Posterior vena cava (tissue), 2 donors: ENCODE results near the gene KIF1A. TPM values are rescaled to one million over a fixed set of nuclear protein-coding genes. Genes with fewer than 3 reads are reported as not detected.
"Not testable (repeated sequence)": the region's sequence is repeated elsewhere in the genome, so short reads cannot be mapped to it uniquely, and the experiment has no call there.

Experiments
- DNase-seq: peaks from one replicate; pipeline ENCODE4 v3.0.0-alpha.2; 2020; ENCODE audit warnings: low spot score
- intact Hi-C, 2 donors: fragments of 100-400 bp; cut with DNase I; formaldehyde crosslinking; loops; one replicate each; pipeline versions ENCODE4 v1.14.1 to v1.14.2; 2022 to 2023
- total RNA-seq, 2 donors: library from RNA; stranded (reverse); fragmentation: NEBNext Ultra II Directional; extraction: Animal tissue kit (Norgen Biotek cat#: 25700); gene quantifications; one replicate each; pipeline ENCODE4 v1.2.1, GENCODE V29; 2021
- donor health status: DM: yes; HTN: yes; CAD: no.
- donor health status: DM: yes; HTN: yes; CAD: no.

Gene KIF1A
- total RNA-seq, 2 donors from 2014 or later = 0.37 to 0.57 TPM

DNA sequence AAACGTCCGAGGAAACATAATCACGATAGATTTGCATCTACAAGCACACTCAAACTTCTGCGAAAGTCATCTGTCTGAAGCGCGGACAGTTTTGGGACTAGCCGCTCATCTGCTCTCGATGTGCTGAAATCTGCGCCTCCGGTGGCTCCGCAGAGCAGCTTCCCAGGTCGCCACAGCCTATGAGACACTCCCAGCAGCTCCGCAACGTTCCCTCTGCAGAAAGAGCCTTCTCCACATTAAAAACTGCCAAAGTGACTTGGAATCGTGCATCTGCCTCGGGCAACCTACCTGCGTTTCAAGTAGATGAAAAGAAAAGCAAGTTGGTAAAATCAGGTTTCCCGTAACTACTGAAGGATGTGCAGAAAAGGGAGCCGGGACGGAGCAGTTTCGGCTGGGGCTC is 119.4 kb downstream of the KIF1A start:
- DNase-seq = peak; percentile 66
- intact Hi-C loops = loop anchor here (5.0 to 10.0 kb wide), 2 partner anchors 168 to 186 kb away; no protein-coding TSS in a partner anchor

GRCh38 chr2:240699835-240700234 is 120.2 kb downstream of the KIF1A start:
- intact Hi-C loops = loop anchor here (5.0 to 10.0 kb wide), 2 partner anchors 168 to 185 kb away; no protein-coding TSS in a partner anchor

GRCh38 chr2:240698852-240699561 is 121.0 kb downstream of the KIF1A start:
- peak; percentile 68 for DNase-seq
- intact Hi-C loops = not testable (repeated sequence)

More at GRCh38 chr2:240699835-240700234, 120.2 kb downstream of the KIF1A start:
- not testable (repeated sequence) for DNase-seq

DNA sequence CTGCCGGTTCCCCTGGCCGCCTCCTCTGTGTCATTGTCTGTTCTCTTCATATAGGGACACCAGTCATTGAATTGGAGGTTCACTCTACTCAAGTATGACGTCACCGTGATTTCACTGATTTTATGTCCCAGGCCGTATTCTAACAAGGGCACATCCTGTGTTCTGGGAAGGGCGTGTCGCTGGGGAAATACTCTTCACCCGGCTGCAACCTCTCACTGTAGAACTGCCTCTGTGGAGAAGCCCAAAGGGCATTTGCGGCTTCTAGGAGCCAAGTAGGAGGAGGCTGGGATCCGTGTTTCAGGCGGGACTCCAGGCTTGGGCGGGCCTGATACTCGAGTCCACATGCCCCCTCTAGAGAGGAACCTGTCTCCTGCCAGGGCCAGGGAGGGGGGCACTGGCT is 123.5 kb downstream of the KIF1A start:
- DNase-seq, intact Hi-C loops: not testable (repeated sequence)

DNA sequence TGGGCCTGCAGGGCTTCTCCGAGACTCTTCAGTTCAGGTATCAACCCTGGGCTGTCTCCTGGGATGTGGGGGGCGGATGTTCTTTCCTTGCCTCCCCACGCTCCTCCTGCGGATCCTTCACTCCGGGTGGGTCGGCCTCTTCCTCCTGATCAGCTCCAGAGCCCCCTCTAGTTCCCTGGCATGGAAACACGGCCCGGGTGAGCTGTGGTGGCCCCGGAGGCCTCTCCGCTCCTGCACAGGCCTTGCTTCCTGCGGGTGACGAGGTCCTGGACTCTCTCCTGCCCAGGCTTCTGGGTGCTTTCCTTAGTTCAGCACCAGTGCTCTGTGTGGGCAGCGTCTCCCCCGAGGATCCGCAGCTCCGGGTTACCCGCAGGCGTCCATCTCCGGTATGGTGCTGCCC is 124.4 kb downstream of the KIF1A start:
- intact Hi-C loops, DNase-seq: not testable (repeated sequence)

DNA sequence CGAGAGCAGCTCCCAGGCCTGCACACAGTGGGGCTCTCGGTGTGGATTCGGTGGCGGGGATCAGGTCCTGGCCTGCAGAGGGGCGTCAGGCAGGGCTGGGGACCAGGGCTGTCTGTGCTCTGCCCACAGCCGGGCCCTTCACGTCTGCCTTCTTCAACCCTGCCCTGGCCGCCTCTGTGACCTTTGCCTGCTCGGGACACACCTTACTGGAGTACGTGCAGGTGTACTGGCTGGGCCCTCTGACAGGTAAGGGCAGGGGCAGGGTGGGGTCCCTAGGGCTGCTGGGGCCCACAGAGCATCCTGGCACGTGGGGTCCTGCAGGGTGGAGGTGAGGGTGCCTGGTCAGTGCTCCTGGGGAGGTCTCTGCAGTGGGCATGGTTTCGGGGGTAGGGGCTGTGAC is 125.7 kb downstream of the KIF1A start:
- DNase-seq, intact Hi-C loops: not testable (repeated sequence)

DNA sequence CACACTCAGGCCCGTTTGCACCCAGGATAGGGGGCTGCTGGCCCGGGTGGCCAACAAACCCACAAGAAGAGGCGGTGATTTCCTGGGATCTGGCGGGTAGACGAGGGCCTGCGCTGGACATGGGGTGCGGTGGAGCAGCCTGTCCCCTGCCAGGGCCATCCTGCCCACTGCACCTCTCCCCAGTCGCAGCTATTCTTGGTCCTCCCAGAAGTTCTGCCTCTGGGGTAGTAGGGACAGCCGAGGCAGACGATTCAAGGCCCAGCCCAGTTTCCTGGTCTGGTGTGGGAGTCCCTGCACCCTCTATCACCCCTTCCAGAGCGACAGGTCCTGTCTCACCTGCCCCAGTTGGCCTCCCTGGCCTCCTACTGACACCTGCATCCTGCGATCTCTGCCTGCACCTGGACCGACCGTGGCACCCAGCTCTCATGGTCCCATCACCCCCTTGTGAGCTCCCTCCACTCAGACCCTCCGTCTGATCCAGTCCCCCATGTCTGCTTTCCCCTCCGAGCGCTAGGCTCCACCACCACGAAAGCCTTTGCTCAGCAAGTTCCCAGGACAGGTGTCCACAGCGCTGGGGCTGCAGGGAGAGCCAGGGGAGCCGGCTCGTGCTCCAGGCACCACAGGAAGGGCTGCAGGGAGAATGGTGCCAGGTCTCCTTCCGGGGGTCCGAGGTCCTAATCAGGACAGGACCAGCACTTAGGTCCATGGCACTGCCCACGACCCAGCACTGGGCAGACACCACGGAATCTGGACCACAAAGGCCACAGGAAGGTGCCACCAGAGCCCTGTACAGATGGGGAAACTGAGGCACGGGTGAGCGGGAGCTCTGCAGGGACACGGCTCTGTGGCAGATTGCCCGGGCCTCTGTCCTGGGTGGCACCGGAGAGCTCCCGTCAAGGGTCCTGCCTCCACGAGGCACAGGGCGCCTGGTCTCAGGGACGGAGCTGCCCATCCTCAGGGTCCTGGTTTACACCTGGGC is 127.1 kb downstream of the KIF1A start:
- DNase-seq, intact Hi-C loops: not testable (repeated sequence)

- DNase-seq = peak; percentile 60
- intact Hi-C loops = not testable (repeated sequence)
Measured at GRCh38 chr2:240691631-240692420, 128.2 kb downstream of the KIF1A start, which contains the start of gene AQP12A. Gene AQP12A, plus strand, starts transcription at chr2:240691866. Its CDS starts 48 bp downstream, at chr2:240691914.

GRCh38 chr2:240691075-240691427 is 129.0 kb downstream of the KIF1A start:
- DNase-seq, intact Hi-C loops: not testable (repeated sequence)

GRCh38 chr2:240690421-240691074 is 129.5 kb downstream of the KIF1A start:
- intact Hi-C loops, DNase-seq: not testable (repeated sequence)

DNA sequence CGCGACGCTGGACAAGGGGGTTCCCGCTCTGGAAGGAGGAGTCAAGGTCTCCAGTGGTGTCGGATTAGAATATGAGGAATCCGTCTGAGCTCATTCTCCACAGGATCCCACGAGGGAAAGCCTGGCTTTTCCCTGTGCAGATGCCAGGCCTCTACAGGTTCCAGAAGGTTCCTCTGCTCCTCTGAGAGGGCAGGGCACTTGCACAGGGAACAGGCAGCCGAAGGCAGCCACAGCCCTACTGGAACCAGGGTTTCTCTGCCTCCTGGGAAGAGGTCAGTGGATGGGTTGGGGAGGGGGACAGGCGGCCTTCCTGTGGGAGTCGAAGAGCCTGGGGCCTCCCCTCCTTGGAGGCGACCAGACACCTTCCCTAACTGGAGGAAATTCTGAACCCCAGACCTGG is 130.0 kb downstream of the KIF1A start:
- DNase-seq = no peak
- intact Hi-C loops = no loop called here

DNA sequence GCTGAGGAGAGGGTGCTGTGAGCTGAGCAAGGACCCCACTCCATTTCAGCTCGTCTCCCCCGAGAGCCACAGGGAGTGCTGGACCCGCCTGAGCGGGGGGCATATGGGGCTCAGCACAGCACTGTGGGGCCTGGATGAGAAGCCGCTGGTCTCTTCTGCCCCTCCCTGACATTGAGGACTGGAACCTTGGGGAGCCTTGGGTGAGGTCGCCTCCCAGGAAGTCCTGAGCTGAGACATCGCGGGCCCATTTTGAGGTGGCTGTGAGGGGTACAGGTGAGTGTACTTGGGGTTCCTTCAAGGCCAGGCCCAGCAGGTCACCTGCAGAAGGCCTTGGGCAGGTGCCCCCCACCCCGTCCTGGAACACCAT is 131.5 kb downstream of the KIF1A start:
- peak; percentile 23 for DNase-seq
- intact Hi-C loops = no loop called here

DNA sequence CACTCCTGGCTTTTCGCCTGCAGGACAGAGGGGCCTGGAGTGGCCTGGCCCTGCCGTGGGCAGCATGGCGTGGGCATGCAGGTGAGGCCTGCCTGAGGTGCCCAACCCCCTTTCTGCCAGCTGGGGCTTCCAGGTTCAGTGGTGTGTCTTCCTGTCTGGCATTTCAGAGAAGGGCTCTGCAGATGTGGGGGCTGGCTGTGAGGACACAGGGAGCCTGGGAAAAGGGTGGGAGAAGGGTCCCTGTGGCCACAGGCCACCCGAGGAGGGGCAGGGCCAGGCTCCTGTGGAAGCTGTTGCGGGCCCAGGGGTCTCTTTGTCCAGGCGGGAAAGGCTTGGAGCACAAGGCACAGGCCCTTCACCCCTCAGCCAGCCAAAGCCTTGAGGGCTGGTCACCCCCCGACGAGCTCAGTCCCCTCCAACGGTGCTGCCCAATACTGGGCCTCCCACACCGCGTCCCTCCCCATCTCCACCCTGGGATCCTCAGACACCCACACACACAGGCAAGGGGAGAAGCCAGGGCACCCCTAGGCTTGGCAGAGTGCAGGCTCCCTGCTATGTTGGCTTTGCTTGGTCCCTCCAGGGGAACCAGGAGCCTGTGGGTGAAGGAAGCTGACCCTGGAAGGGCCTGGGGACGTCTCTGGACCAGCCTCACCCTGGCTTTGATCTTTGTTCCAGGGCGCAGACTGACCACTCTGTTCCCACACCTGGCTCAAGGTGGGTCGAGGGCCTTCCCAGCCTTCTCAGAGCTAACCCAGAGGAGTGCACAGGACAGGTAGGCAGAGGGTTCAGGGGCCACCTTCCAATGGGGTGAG is 132.1 kb downstream of the KIF1A start:
- peak; percentile 49 for DNase-seq
- intact Hi-C loops = no loop called here

- intact Hi-C loops = no loop called here
- no peak for DNase-seq
Measured at GRCh38 chr2:240687045-240687740, 132.8 kb downstream of the KIF1A start.

GRCh38 chr2:240686460-240686859 is 133.6 kb downstream of the KIF1A start:
- intact Hi-C loops = no loop called here
- DNase-seq = no peak

DNA sequence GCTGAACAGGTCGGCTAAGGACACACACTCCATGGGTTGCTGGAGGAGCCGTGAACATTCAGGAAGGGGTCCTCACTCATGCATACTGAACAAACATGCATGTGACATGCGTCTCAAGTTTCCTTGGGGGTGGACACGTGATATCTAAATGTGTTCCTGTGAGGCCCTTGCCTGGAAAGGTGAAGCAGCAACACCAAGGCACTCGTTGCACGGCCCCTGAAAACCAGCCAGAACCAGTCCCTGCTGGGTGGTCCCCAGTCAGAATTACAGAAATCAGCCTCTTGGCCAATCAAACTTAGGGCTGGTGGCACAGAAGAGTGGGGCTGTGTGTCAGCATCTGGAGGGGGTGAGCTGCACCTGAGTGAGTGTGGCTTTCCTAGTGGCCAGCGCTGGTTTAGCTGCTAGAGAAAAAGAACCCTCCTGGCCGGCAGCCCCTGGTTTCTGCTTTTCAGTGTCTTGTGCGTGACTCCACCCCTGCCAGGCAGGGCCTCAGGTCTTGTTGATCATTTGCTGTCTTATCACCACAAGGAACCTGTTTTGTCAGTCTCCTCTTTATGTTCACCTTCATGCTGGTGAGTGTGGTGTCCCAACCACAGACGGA is 134.1 kb downstream of the KIF1A start:
- intact Hi-C loops = no loop called here
- DNase-seq = peak; percentile 26
